Bronchial epithelial cell (primary cell): ENCODE measurements around the gene ETV6. TPM values are rescaled to one million over a fixed set of nuclear protein-coding genes. Genes with fewer than 3 reads are reported as not detected.

Source experiments
- DNase-seq: peaks from one replicate; pipeline ENCODE4 v3.0.0-alpha.2; 2010; ENCODE audit warnings: low read depth
- FAIRE-seq: peaks from 2 replicates; lab custom pipeline; 2011; peaks lifted over from hg19 to GRCh38; lab: Jason Lieb, UNC
- H3K27me3 ChIP-seq: 2 replicates; pipeline ENCODE4 v1.5.1; 2011; ENCODE audit warnings: low read length; ENCODE audit not compliant: control insufficient read depth, insufficient read depth
- H3K36me3 ChIP-seq: 2 replicates; pipeline ENCODE4 v1.5.1; 2011; ENCODE audit warnings: low read length; ENCODE audit not compliant: control insufficient read depth, insufficient read depth
- H3K4me3 ChIP-seq: 2 replicates; pipeline ENCODE4 v1.5.1; 2011; ENCODE audit warnings: mild to moderate bottlenecking, low read depth, low read length, control low read depth
- CTCF ChIP-seq: IDR thresholded peaks from 2 replicates; pipeline ENCODE4 v1.5.1; 2011; ENCODE audit warnings: mild to moderate bottlenecking, moderate library complexity, low read length, control low read depth, inconsistent platforms; ENCODE audit not compliant: insufficient read depth, severe bottlenecking
- total RNA-seq: library from RNA; depleted of rRNA; stranded (reverse); fragments of >200 nt; gene quantifications from 2 replicates; pipeline ENCODE4 v1.2.1, GENCODE V29; 2014

Gene ETV6
- total RNA-seq, 1 donor from 2014 or later, result 2.6 TPM

DNA sequence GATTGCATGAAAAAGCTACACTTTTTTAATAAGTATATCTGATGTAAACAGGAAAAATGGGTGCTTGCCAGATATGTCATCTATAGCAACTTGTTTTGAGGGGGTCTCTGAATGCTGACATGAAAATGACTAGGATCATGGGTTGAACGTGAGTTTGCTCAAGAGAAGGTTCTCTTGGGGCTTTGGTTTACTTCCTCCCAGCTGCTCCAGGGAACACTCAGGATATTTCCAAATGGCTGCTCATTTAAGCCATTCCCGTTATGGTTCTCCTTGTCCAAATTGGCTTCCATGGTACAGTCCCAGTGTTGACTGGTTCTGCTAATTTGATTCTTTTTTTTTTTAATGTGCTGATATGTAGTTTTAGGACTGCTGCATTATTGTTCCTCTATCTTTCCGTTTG lies 118.3 kb downstream of the ETV6 start:
- H3K27me3 ChIP-seq, result no peaks in the 10 kb centered on the region
- H3K4me3 ChIP-seq, result no peak overlapping the region
- no peak for TF ChIP-seq CTCF
- H3K36me3 ChIP-seq, result peaks cover 3% of the 10 kb centered on the region
- DNase-seq, result no peak
- no peak for FAIRE-seq

DNA sequence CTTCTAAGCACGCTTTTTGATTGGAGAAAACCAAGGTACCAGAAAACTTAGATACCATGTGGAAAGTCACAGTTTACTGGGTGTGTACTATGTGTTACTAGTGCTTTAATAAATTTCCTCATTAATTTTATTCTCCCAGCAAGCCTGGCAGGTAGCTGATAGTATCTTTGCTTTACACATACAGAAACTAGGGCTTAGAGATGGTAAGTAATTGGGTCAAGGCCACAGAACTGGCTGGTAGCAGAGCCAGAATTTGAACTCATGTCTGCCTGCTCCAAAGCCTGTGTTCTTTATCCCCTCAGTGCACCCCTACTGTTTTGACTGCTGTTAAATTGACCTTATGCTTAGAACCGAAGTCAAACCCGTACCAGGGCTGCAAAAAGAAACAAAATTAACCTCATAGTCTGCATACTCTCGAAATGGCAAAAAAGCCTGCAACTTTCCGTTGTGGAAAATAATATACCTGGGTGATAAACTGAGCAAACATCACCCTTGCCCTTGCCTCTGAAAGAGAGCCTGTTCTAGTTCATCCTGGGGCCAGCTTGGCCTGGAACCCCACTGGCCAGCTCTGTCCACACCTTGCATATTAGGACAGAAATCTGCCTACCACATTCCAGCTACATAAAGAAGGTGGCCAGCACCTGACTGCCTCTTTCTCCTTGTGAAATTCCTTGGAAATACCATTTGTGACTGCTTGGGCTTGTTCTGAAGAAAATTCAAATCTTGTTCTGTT lies 118.9 kb downstream of the ETV6 start:
- FAIRE-seq, result no peak
- no peak for DNase-seq
- no peak for TF ChIP-seq CTCF
- Histone ChIP-seq H3K36me3 (peaks cover 3% of the 10 kb centered on the region), H3K27me3 (no peaks in the 10 kb centered on the region), H3K4me3 (no peak overlapping the region)

- Histone ChIP-seq H3K36me3 (peaks cover 4% of the 10 kb centered on the region), H3K27me3 (no peaks in the 10 kb centered on the region), H3K4me3 (no peak overlapping the region)
- FAIRE-seq (no peak), DNase-seq (no peak)
- TF ChIP-seq CTCF, result no peak
Observed at GRCh38 chr12:11769723-11770514, 120.4 kb downstream of the ETV6 start.

- no peak overlapping the region for H3K4me3 ChIP-seq
- TF ChIP-seq CTCF, result no peak
- H3K36me3 ChIP-seq, result peaks cover 4% of the 10 kb centered on the region
- DNase-seq (peak; percentile 27), FAIRE-seq (no peak)
- no peaks in the 10 kb centered on the region for H3K27me3 ChIP-seq
Observed at GRCh38 chr12:11771356-11771755, 121.9 kb downstream of the ETV6 start.

GRCh38 chr12:11771895-11772502 lies 122.5 kb downstream of the ETV6 start:
- Histone ChIP-seq H3K27me3 (no peaks in the 10 kb centered on the region), H3K4me3 (no peak overlapping the region), H3K36me3 (peaks cover 4% of the 10 kb centered on the region)
- FAIRE-seq (no peak), DNase-seq (peak; percentile 33)
- no peak for TF ChIP-seq CTCF
